ENCODE data around the gene HMX1.

GRCh38 chr4:8820178-8821102 lies 51.2 kb downstream of the HMX1 start:
- TF ChIP-seq, protein P1, sequence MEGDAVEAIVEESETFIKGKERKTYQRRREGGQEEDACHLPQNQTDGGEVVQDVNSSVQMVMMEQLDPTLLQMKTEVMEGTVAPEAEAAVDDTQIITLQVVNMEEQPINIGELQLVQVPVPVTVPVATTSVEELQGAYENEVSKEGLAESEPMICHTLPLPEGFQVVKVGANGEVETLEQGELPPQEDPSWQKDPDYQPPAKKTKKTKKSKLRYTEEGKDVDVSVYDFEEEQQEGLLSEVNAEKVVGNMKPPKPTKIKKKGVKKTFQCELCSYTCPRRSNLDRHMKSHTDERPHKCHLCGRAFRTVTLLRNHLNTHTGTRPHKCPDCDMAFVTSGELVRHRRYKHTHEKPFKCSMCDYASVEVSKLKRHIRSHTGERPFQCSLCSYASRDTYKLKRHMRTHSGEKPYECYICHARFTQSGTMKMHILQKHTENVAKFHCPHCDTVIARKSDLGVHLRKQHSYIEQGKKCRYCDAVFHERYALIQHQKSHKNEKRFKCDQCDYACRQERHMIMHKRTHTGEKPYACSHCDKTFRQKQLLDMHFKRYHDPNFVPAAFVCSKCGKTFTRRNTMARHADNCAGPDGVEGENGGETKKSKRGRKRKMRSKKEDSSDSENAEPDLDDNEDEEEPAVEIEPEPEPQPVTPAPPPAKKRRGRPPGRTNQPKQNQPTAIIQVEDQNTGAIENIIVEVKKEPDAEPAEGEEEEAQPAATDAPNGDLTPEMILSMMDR (IDR thresholded peaks at IDR 0.05), result no peak
- TF ChIP-seq POLR2A (IDR thresholded peaks at IDR 0.05), result no peak
